Peyer's patch (tissue), 4 donors: ENCODE measurements around the gene SLC16A8.

Experiments
- CTCF ChIP-seq, 6 experiments: fragments of 450-650 bp in 4 of 6; fragments of 200-600 bp in 2 of 6; sonication (generic) in 1 of 6; IDR thresholded peaks; one replicate each; pipeline ENCODE4 v1.5.1; 2017 to 2019; ENCODE audit warnings: antibody characterized with exemption in 6 of 6, mild to moderate bottlenecking in 3 of 6, moderate library complexity in 1 of 6
- POLR2A ChIP-seq, 2 donors: fragments of 450-650 bp; IDR thresholded peaks; one replicate each; pipeline ENCODE4 v1.5.1; 2017; ENCODE audit warnings: antibody characterized with exemption in 2 of 2, mild to moderate bottlenecking in 2 of 2, moderate library complexity in 2 of 2

GRCh38 chr22:38032681-38033521, 51.1 kb downstream of the SLC16A8 start:
- TF ChIP-seq CTCF (IDR thresholded peaks at IDR 0.05), result no peak
- no peak for TF ChIP-seq POLR2A (IDR thresholded peaks at IDR 0.05)
